HL-60/S4 treated with phorbol 12-myristate 13-acetate at 8.2 ng/mL for 4 days and 3 days (cell line): ENCODE results near the gene NEDD9.

Experiments used
- in situ Hi-C: fragments of 300-500 bp; cut with MboI; formaldehyde crosslinking; loops from 2 replicates; pipeline ENCODE4 v1.15.0; 2022; ENCODE audit warnings: low sequenced_read_pairs

Gene NEDD9

GRCh38 chr6:11236076-11236750, 3.7 kb upstream of the NEDD9 start:
- in situ Hi-C loops, result no loop called here

GRCh38 chr6:11235062-11235461, 2.6 kb upstream of the NEDD9 start:
- in situ Hi-C loops, result no loop called here

GRCh38 chr6:11233673-11234573, 1.5 kb upstream of the NEDD9 start:
- in situ Hi-C loops, result no loop called here

- in situ Hi-C loops, result no loop called here
These were observed 530 bp upstream of the NEDD9 start for GRCh38 chr6:11232770-11233626.

GRCh38 chr6:11231564-11232192, 790 bp downstream of the NEDD9 start:
- in situ Hi-C loops, result no loop called here

GRCh38 chr6:11231108-11231463, 1.4 kb downstream of the NEDD9 start:
- in situ Hi-C loops, result no loop called here

- in situ Hi-C loops, result no loop called here
These were observed 2.0 kb downstream of the NEDD9 start for GRCh38 chr6:11230158-11231107.

GRCh38 chr6:11229655-11230046, 2.8 kb downstream of the NEDD9 start:
- in situ Hi-C loops, result no loop called here

- in situ Hi-C loops, result no loop called here
These were observed 3.4 kb downstream of the NEDD9 start for GRCh38 chr6:11228935-11229654.

GRCh38 chr6:11227698-11228097, 4.8 kb downstream of the NEDD9 start:
- in situ Hi-C loops, result no loop called here

GRCh38 chr6:11226005-11226404, 6.5 kb downstream of the NEDD9 start:
- in situ Hi-C loops, result no loop called here

GRCh38 chr6:11224966-11225463, 7.5 kb downstream of the NEDD9 start:
- in situ Hi-C loops, result no loop called here

- in situ Hi-C loops, result no loop called here
These were observed 8.1 kb downstream of the NEDD9 start for GRCh38 chr6:11224252-11224965.

- in situ Hi-C loops, result no loop called here
These were observed 9.1 kb downstream of the NEDD9 start for GRCh38 chr6:11223286-11223864.

- in situ Hi-C loops, result no loop called here
These were observed 9.8 kb downstream of the NEDD9 start for GRCh38 chr6:11222385-11223277.

GRCh38 chr6:11221623-11222384, 10.7 kb downstream of the NEDD9 start:
- in situ Hi-C loops, result no loop called here
